ENCODE data around the gene TRIM24. TPM values are rescaled to one million over a fixed set of nuclear protein-coding genes. Genes with fewer than 3 reads are reported as not detected.

TRIM24 gene
- total and polyA plus RNA-seq, 8 donors: 4.4 to 19.2 (median 12.4) TPM

- H3K9me3 ChIP-seq: no peaks in the 10 kb centered on the region
- DNase-seq (no peak), FAIRE-seq (no peak), ATAC-seq (no peak)
- 97 to 99% methylated on average over 3 of the region's 3 CpGs for WGBS, 2 donors
- no peak for TF ChIP-seq CTCF (IDR thresholded peaks at IDR 0.05)
- no peak overlapping the region for H3K4me3 ChIP-seq
- H3K4me1 ChIP-seq: no peaks in the 10 kb centered on the region
- H3K36me3 ChIP-seq: peaks cover 0 to 47% (median 17%) of the 10 kb centered on the region in 3 donors
- intact Hi-C loops (cut with DNase I): no loop called here
- no peaks in the 10 kb centered on the region for H3K27me3 ChIP-seq
- H3K27ac ChIP-seq: no peak overlapping the region
These were observed 90.3 kb downstream of the TRIM24 start for GRCh38 chr7:138550337-138550736.

- no peak for FAIRE-seq
- TF ChIP-seq CTCF (IDR thresholded peaks at IDR 0.05): no peak
- no peak for DNase-seq
- intact Hi-C loops (cut with DNase I): no loop called here
- H3K4me1 ChIP-seq: no peaks in the 10 kb centered on the region
- peaks cover 3 to 54% (median 23%) of the 10 kb centered on the region in 3 donors for H3K36me3 ChIP-seq
- WGBS, 2 donors: 93% methylated on average over 3 of the region's 3 CpGs
- no peaks in the 10 kb centered on the region for H3K27me3 ChIP-seq
- H3K4me3 ChIP-seq: no peak overlapping the region
- H3K27ac ChIP-seq: no peak overlapping the region
- H3K9me3 ChIP-seq: no peaks in the 10 kb centered on the region
- ATAC-seq: no peak
These were observed 91.0 kb downstream of the TRIM24 start for GRCh38 chr7:138551102-138551501.

- WGBS, 2 donors: 91 to 99% methylated on average over 4 of the region's 4 CpGs
- Histone ChIP-seq H3K27ac (no peak overlapping the region), H3K36me3 (peaks cover 3 to 78% (median 28%) of the 10 kb centered on the region in 3 donors), H3K27me3 (no peaks in the 10 kb centered on the region), H3K4me1 (no peaks in the 10 kb centered on the region), H3K9me3 (peaks cover 0 to 9% (median 2%) of the 10 kb centered on the region in 4 donors), H3K4me3 (no peak overlapping the region)
- no peak for ATAC-seq
- no peak for DNase-seq
- FAIRE-seq: no peak
- TF ChIP-seq CTCF (IDR thresholded peaks at IDR 0.05): no peak
- intact Hi-C loops (cut with DNase I): no loop called here
These were observed 93.7 kb downstream of the TRIM24 start for GRCh38 chr7:138553805-138554204.

DNA sequence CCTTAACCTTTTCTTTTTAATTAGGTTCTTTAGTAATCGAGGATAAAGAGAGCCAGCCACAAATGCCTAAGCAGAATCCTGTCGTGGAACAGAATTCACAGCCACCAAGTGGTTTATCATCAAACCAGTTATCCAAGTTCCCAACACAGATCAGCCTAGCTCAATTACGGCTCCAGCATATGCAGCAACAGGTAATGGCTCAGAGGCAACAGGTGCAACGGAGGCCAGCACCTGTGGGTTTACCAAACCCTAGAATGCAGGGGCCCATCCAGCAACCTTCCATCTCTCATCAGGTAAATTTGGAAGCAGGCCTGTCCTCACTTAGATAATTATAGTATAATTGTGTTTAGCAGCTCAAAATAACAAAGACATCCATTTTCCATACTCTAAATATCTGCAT, 94.6 kb downstream of the TRIM24 start:
- Histone ChIP-seq H3K4me3 (no peak overlapping the region), H3K27me3 (no peaks in the 10 kb centered on the region), H3K27ac (no peak overlapping the region), H3K36me3 (peaks cover 3 to 75% (median 35%) of the 10 kb centered on the region in 3 donors), H3K4me1 (no peaks in the 10 kb centered on the region), H3K9me3 (peaks cover 0 to 9% (median 2%) of the 10 kb centered on the region in 4 donors)
- ATAC-seq: no peak
- TF ChIP-seq CTCF (IDR thresholded peaks at IDR 0.05): no peak
- no peak for FAIRE-seq
- WGBS, 2 donors: 98 to 99% methylated on average over 4 of the region's 4 CpGs
- intact Hi-C loops (cut with DNase I): no loop called here
- no peak for DNase-seq

DNA sequence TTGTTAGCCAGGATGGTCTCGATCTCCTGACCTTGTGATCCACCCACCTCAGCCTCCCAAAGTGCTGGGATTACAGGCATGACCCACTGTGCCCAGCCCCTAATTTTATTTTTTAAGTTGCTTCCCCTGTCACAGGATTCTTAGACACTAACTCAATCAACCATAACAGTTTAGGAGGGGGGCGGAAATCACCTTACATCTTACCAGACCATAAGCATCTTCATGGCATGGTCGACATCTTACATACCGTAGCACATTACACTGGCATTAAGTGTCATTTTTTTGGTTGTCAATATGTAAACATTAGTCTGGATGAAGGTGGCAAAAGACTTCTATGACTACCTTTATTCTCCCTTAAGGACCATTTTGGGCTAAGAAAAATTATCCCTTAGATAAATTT, 95.6 kb downstream of the TRIM24 start:
- H3K4me3 ChIP-seq: no peak overlapping the region
- intact Hi-C loops (cut with DNase I): no loop called here
- ATAC-seq: no peak
- peaks cover 3 to 81% (median 43%) of the 10 kb centered on the region in 3 donors for H3K36me3 ChIP-seq
- no peak for FAIRE-seq
- peaks cover 0 to 9% (median 2%) of the 10 kb centered on the region in 4 donors for H3K9me3 ChIP-seq
- TF ChIP-seq CTCF (IDR thresholded peaks at IDR 0.05): no peak
- H3K27me3 ChIP-seq: no peaks in the 10 kb centered on the region
- DNase-seq: no peak
- H3K4me1 ChIP-seq: no peaks in the 10 kb centered on the region
- no peak overlapping the region for H3K27ac ChIP-seq
- WGBS, 2 donors: 96 to 99% methylated on average over 4 of the region's 4 CpGs
